GM13977 (cell line): ENCODE results near the gene MEFV.
"Not testable (repeated sequence)": the region's sequence is repeated elsewhere in the genome, so short reads cannot be mapped to it uniquely, and the experiment has no call there.

Experiments used
- DNase-seq: peaks from one replicate; pipeline ENCODE4 v3.0.0; 2012; ENCODE audit warnings: low spot score
- CTCF ChIP-seq: IDR thresholded peaks from 2 replicates; pipeline ENCODE4 v1.5.1; 2012; ENCODE audit warnings: mild to moderate bottlenecking, control low read depth; ENCODE audit not compliant: insufficient read depth; ENCODE audit errors: extremely low read depth, missing control alignments
- in situ Hi-C: fragments of 300-500 bp; cut with MboI; formaldehyde crosslinking; loops from one replicate; pipeline ENCODE4 v1.12.0; 2022; ENCODE audit warnings: low sequenced_read_pairs, low pct_unique_long_range_greater_than_20kb, mixed read lengths, inconsistent platforms; ENCODE audit not compliant: unreplicated experiment

MEFV gene

GRCh38 chr16:3202903-3203539 lies 53.4 kb downstream of the MEFV start:
- in situ Hi-C loops: no loop called here
- TF ChIP-seq CTCF: no peak
- no peak for DNase-seq

DNA sequence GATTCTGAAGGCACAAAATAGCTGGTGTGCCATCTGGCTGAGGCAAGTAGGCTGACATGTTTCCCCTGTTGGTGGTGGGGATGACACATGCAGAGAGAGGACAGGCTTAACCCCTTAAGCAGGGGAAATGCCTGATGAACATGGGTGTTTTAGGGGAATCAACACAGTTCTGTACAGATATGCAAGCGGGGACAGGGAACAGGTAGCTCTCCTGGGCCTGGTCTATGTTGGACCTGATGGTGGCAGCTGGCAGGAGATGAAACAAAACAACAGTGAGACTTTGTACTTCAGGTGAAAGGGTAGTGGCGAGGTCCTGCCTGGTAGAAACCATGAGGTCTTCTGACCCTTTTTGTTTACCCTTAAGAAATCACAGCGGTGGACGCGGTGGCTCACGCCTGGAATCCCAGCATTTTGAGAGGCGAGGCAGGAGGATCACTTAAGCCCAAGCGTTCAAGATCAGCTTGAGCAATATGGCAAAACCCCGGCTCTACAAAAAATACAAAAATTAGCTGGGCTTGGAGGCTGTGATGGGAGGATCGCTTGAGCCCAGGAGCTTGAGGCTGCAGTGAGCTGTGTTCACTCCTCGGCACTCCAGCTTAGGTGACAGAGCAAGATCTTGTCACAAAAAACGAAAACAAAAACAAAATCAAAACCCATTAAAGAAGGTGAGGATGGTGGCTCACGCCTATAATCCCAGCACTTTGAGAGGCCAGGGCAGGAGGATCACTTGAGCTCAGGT lies 57.9 kb downstream of the MEFV start:
- no peak for TF ChIP-seq CTCF
- in situ Hi-C loops: no loop called here
- no peak for DNase-seq

DNA sequence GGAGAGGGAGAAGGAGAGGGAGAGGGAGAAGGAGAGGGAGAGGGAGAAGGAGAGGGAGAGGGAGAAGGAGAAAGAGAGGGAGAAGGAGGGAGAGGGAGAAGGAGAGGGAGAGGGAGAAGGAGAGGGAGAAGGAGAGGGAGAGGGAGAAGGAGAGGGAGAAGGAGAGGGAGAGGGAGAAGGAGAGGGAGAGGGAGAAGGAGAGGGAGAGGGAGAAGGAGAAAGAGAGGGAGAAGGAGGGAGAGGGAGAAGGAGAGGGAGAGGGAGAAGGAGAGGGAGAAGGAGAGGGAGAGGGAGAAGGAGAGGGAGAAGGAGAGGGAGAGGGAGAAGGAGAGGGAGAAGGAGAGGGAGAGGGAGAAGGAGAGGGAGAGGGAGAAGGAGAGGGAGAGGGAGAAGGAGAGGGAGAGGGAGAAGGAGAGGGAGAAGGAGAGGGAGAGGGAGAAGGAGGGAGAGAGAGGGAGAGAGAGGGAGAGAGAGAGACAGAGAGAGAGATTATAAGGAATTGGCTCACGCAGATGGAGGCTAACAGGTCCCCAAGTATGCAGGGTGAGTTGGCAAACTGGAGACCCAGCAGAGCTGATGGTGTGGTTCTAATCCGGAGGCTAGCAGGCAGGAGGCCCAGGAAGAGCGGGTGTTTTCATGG lies 58.6 kb downstream of the MEFV start:
- DNase-seq, in situ Hi-C loops: not testable (repeated sequence)

DNA sequence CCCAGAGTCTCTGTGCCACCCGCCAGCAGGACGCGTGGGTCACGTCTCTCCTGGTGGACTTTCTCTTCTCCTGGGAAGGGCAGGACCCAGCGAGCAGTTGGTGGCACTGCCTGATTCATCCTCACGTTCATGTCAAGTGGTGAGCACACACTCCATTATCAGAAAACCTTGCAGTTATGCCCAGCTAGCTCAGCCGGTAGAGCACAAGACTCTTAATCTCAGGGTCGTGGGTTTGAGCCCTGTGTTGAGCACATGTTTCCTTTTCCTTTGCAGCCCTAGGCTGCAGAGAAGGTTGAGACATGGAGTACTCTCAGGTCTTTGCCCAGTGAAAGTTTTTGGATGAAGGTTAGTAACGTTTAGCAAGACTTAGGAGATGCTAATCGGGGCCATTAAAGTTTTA lies 60.5 kb downstream of the MEFV start:
- no peak for DNase-seq
- in situ Hi-C loops: no loop called here
- TF ChIP-seq CTCF: no peak

DNA sequence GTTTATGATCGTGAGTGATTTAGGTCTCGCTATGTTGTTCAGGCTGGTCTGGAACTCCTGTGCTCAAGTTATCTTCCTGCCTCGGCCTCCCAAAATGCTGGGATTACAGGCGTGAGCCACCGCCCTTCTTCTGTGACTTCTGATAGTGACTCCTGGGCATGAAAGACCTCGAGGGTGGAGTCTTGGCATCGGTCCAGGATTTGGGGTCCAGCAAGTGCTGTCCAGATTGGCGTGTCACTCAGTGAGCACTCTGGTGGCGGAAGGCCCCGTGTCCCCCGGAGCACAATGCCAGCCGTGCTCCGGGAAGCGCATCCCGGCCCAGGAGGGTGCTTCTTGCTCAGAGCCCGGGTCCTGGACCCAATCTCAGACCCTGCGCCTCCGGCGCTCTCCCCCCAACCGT lies 61.6 kb downstream of the MEFV start:
- in situ Hi-C loops: no loop called here
- TF ChIP-seq CTCF: no peak
- no peak for DNase-seq

- TF ChIP-seq CTCF: no peak
- in situ Hi-C loops: no loop called here
- DNase-seq: no peak
Measured at GRCh38 chr16:3193221-3194212, 62.9 kb downstream of the MEFV start.
